DND-41 (cell line): ENCODE measurements around the gene ESX1.

Experiments used
- ATAC-seq: fragments of 200-7000 bp; cut with Tn5 transposase; 3 replicates; pipeline ENCODE4 v1.9.1; 2021; ENCODE audit warnings: low read depth; ENCODE audit not compliant: insufficient read depth
- DNase-seq: peaks from one replicate; pipeline ENCODE4 v3.0.0-alpha.2; 2020
- H2AFZ ChIP-seq: 2 replicates; pipeline ENCODE4 v1.6.0; 2012; ENCODE audit warnings: low read depth, low read length
- H3K27ac ChIP-seq: 2 replicates; pipeline ENCODE4 v1.5.1; 2012; ENCODE audit warnings: low read length, inconsistent platforms
- H3K27me3 ChIP-seq: fragments of 200-600 bp; sonication (generic); 2 replicates; pipeline ENCODE4 v1.6.0; 2012; ENCODE audit warnings: low read length, mild to moderate bottlenecking, inconsistent platforms; ENCODE audit not compliant: insufficient read depth, poor library complexity
- H3K36me3 ChIP-seq: 2 replicates; pipeline ENCODE4 v1.5.1; 2012; ENCODE audit warnings: low read length, inconsistent platforms; ENCODE audit not compliant: insufficient read depth
- H3K4me1 ChIP-seq: 2 replicates; pipeline ENCODE4 v1.5.1; 2012; ENCODE audit warnings: mild to moderate bottlenecking, low read length; ENCODE audit not compliant: insufficient read depth
- H3K4me2 ChIP-seq: 2 replicates; pipeline ENCODE4 v1.6.0; 2012; ENCODE audit warnings: mild to moderate bottlenecking, moderate library complexity, low read length, inconsistent platforms; ENCODE audit not compliant: insufficient read depth
- H3K4me3 ChIP-seq, 2 experiments: fragments of 200-600 bp in 1 of 2; shearing (Covaris generic) in 1 of 2; 2 replicates each; pipeline ENCODE4 v1.5.1; 2012 to 2016; ENCODE audit warnings: inconsistent platforms in 2 of 2, low read length in 2 of 2, mild to moderate bottlenecking in 2 of 2, low read depth in 1 of 2, moderate library complexity in 1 of 2
- H3K79me2 ChIP-seq: 2 replicates; pipeline ENCODE4 v1.6.0; 2012; ENCODE audit warnings: low read length, inconsistent platforms; ENCODE audit not compliant: insufficient read depth
- H3K9ac ChIP-seq: 2 replicates; pipeline ENCODE4 v1.6.0; 2012; ENCODE audit warnings: low read depth, mild to moderate bottlenecking, inconsistent platforms, low read length, moderate library complexity
- H3K9me3 ChIP-seq: 2 replicates; pipeline ENCODE4 v1.5.1; 2012; ENCODE audit warnings: low read length, moderate library complexity, mild to moderate bottlenecking, inconsistent platforms; ENCODE audit not compliant: insufficient read depth, severe bottlenecking
- H4K20me1 ChIP-seq: 2 replicates; pipeline ENCODE4 v1.6.0; 2012; ENCODE audit warnings: low read length; ENCODE audit not compliant: insufficient read depth
- EZH2 ChIP-seq: IDR thresholded peaks from 3 replicates; pipeline ENCODE4 v1.6.1; 2012; ENCODE audit warnings: borderline replicate concordance, low read depth, mild to moderate bottlenecking, moderate library complexity, low read length, inconsistent platforms; ENCODE audit not compliant: severe bottlenecking
- TF ChIP-seq, protein P1 (sequence below): IDR thresholded peaks from 2 replicates; pipeline ENCODE4 v1.5.1; 2012; ENCODE audit warnings: borderline replicate concordance, low read length, moderate library complexity, mild to moderate bottlenecking; ENCODE audit not compliant: poor library complexity, severe bottlenecking; ENCODE audit errors: extremely low read depth

The ESX1 gene

DNA sequence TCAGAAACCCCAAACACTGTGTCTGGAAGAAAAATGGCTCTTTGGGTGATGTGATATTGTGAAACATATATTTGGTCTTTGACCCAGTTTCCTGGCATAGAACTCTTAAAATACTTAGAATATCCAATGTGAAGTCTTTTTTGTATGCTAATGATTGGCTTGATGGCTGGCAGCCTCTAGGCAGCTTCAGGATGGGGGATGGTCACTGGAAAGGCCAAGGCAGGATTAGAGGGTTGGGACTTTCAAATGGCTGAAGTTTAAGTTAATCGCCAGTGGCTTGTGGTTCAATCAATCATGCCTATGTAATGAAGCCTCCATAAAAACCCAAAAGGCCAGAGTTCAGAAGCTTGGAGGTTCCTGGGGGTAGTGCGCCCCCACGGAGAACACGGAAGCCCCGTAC is 33.5 kb upstream of the ESX1 start:
- Histone ChIP-seq H3K9me3 (no peaks in the 10 kb centered on the region), H3K4me1 (no peaks in the 10 kb centered on the region), H3K4me2 (no peak overlapping the region), H3K79me2 (no peaks in the 10 kb centered on the region), H2AFZ (no peak overlapping the region), H4K20me1 (no peaks in the 10 kb centered on the region), H3K9ac (no peak overlapping the region), H3K4me3 (no peak overlapping the region), H3K27me3 (no peaks in the 10 kb centered on the region), H3K27ac (no peak overlapping the region), H3K36me3 (no peaks in the 10 kb centered on the region)
- ATAC-seq, result no peak
- TF ChIP-seq EZH2, result no peak
- TF ChIP-seq, protein P1, sequence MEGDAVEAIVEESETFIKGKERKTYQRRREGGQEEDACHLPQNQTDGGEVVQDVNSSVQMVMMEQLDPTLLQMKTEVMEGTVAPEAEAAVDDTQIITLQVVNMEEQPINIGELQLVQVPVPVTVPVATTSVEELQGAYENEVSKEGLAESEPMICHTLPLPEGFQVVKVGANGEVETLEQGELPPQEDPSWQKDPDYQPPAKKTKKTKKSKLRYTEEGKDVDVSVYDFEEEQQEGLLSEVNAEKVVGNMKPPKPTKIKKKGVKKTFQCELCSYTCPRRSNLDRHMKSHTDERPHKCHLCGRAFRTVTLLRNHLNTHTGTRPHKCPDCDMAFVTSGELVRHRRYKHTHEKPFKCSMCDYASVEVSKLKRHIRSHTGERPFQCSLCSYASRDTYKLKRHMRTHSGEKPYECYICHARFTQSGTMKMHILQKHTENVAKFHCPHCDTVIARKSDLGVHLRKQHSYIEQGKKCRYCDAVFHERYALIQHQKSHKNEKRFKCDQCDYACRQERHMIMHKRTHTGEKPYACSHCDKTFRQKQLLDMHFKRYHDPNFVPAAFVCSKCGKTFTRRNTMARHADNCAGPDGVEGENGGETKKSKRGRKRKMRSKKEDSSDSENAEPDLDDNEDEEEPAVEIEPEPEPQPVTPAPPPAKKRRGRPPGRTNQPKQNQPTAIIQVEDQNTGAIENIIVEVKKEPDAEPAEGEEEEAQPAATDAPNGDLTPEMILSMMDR, result no peak
- DNase-seq, result no peak

DNA sequence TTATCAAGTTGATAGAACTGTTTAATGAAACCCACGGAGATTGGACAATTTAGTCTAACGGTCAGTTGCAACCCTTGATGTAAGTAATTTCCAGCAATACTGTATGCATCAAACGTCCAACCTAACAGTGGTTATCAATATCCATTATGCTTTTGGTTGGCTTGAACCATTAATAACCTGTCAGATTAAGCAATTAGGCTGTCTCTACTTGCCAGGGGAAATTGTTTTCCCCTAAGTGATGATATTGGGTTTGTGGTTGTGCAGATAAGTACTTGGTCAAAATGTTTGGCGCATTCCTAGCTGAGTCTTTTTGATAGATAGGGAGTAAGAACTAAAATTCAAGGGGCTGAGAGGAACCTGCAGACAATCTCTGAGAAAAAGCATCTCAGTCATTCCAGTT is 30.5 kb upstream of the ESX1 start:
- Histone ChIP-seq H4K20me1 (no peaks in the 10 kb centered on the region), H2AFZ (no peak overlapping the region), H3K9me3 (no peaks in the 10 kb centered on the region), H3K4me1 (no peaks in the 10 kb centered on the region), H3K79me2 (no peaks in the 10 kb centered on the region), H3K36me3 (no peaks in the 10 kb centered on the region), H3K4me3 (no peak overlapping the region), H3K27me3 (no peaks in the 10 kb centered on the region), H3K27ac (no peak overlapping the region), H3K4me2 (no peak overlapping the region), H3K9ac (no peak overlapping the region)
- ATAC-seq (no peak), DNase-seq (no peak)
- no peak for TF ChIP-seq EZH2
- TF ChIP-seq, protein P1, result no peak

DNA sequence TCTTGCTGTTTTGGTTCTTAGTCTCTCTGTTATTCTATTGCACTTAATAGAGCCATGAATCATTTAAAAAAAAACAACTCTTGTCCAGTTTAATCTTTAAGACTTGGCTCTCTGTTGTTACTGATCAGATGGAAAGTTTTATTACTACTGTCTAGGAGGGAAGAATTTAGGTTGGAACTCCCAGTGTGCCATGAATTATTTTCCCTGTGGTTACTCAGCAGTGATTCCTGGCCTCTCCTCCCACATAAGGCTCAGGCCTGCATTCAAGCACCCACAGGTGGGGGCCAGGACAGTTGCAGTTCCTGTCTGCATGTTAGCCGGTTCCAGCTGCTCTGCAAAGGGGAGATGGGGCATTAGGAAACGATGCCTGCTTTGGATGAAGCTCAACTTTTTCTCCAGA is 29.8 kb upstream of the ESX1 start:
- ATAC-seq, result no peak
- no peaks in the 10 kb centered on the region for H3K27me3 ChIP-seq
- no peaks in the 10 kb centered on the region for H4K20me1 ChIP-seq
- no peak for DNase-seq
- no peak overlapping the region for H3K4me2 ChIP-seq
- no peaks in the 10 kb centered on the region for H3K4me1 ChIP-seq
- H2AFZ ChIP-seq, result no peak overlapping the region
- H3K27ac ChIP-seq, result no peak overlapping the region
- H3K79me2 ChIP-seq, result no peaks in the 10 kb centered on the region
- no peak for TF ChIP-seq EZH2
- TF ChIP-seq, protein P1, result no peak
- no peak overlapping the region for H3K4me3 ChIP-seq
- H3K36me3 ChIP-seq, result no peaks in the 10 kb centered on the region
- H3K9ac ChIP-seq, result no peak overlapping the region
- H3K9me3 ChIP-seq, result no peaks in the 10 kb centered on the region

DNA sequence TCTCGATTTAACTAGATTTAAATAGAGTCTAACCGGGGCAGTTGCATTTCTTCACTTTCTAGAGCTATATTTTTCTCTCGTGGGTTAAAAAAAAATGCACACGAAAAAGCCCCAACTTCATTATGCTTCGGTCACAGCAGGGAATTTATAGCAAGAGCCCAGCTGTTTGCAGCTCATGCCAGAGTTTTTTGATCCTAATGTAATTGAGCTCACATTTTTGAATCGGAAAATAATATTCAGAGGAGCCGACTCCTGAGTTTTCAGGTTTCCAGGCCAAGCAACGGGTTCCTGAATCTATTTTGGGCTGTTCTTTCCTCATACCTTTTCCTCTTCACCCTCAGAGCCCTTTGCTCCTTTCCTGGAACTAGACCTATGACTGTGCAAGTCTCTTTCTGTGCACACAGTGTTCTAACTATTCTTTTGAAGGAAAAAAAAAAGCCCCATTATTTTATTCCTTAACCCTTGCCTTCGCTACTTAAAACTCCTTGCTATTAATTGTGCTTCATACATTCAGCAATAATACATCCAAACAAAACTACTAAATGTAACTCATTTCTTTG is 27.5 kb upstream of the ESX1 start:
- Histone ChIP-seq H3K4me1 (no peaks in the 10 kb centered on the region), H3K9me3 (no peaks in the 10 kb centered on the region), H3K9ac (no peak overlapping the region), H3K27me3 (no peaks in the 10 kb centered on the region), H4K20me1 (no peaks in the 10 kb centered on the region), H2AFZ (no peak overlapping the region), H3K27ac (no peak overlapping the region), H3K79me2 (no peaks in the 10 kb centered on the region), H3K4me3 (no peak overlapping the region), H3K36me3 (no peaks in the 10 kb centered on the region), H3K4me2 (no peak overlapping the region)
- TF ChIP-seq, protein P1, result no peak
- no peak for TF ChIP-seq EZH2
- DNase-seq (no peak), ATAC-seq (no peak)
